OCI-LY3 (cell line): ENCODE measurements around the gene PPP6R1.

Experiments
- EZH2phosphoT487 ChIP-seq: fragments of 200-600 bp; shearing (Covaris generic); IDR thresholded peaks from 2 replicates; pipeline ENCODE4 v1.6.1; 2018; ENCODE audit warnings: antibody characterized with exemption, mixed run types, low read depth
- TF ChIP-seq, protein P1 (sequence below): fragments of 200-600, 300-600 bp; sonication (generic); IDR thresholded peaks from 2 replicates; pipeline ENCODE4 v1.5.1; 2014; ENCODE audit warnings: antibody characterized with exemption, low read length, low read depth

DNA sequence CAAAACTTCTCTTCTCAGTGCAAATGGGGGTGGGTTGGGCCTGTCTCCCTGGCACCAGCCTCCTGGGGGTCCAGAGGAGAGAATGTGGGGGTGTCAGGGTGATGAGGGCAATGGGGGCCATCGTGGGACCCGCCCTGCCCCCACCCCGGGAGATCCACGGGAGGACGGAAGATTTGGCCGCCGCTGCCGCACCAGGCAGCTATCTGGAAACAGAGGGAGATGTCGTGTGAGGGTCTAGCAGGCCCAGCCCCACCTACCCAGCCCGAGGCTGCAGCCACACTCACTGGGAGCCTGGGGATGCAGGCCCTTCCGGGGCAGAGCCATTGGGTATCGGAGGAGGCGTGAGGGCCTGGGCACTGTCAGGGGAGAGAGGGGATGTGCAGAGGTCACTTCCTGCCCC lies 28.5 kb downstream of the PPP6R1 start:
- TF ChIP-seq EZH2phosphoT487, result no peak
- TF ChIP-seq, protein P1, sequence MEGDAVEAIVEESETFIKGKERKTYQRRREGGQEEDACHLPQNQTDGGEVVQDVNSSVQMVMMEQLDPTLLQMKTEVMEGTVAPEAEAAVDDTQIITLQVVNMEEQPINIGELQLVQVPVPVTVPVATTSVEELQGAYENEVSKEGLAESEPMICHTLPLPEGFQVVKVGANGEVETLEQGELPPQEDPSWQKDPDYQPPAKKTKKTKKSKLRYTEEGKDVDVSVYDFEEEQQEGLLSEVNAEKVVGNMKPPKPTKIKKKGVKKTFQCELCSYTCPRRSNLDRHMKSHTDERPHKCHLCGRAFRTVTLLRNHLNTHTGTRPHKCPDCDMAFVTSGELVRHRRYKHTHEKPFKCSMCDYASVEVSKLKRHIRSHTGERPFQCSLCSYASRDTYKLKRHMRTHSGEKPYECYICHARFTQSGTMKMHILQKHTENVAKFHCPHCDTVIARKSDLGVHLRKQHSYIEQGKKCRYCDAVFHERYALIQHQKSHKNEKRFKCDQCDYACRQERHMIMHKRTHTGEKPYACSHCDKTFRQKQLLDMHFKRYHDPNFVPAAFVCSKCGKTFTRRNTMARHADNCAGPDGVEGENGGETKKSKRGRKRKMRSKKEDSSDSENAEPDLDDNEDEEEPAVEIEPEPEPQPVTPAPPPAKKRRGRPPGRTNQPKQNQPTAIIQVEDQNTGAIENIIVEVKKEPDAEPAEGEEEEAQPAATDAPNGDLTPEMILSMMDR, result no peak
